ENCODE measurements around the gene PRRT1B. TPM values are rescaled to one million over a fixed set of nuclear protein-coding genes. Genes with fewer than 3 reads are reported as not detected.

The PRRT1B gene
- total and polyA plus RNA-seq, 2 donors (not counting 1 experiment from before 2014, with no cell fraction given) = not detected

DNA sequence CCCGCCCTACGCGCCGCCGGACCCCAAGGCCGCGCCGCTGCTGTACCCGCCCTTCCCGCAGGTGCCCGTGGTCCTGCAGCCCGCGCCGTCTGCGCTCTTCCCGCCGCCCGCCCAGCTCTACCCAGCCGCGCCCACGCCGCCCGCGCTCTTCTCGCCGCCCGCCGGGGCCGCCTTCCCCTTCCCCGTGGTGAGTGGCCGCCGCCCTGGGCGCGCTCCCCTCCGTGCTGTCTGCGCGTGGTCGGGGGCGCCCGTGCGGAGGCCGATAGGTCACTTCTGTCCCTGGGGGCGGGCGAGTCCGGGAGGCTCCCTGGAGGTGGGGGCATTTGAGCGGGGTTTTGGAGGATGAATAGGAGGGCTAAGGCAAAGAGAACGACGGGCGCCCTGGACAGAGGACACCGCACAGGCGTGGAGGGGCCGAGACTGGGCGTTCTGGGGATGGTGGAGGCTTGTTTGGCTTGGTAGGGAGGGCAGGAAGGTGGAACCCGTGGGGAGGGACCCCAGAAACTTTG lies 9.6 kb downstream of the PRRT1B start:
- Histone ChIP-seq H3K27me3 (replicated peaks in 1 of 4; ENCODE audit: control extremely low read depth in 1 of 4, control insufficient read depth in 3 of 4, insufficient read depth in 4 of 4, low read length in 3 of 4) (peaks cover 0 to 21% (median 10%) of the 10 kb centered on the region in 4 experiments), H3K9ac (ENCODE audit: low read length) (no peak overlapping the region), H3K4me1 (ENCODE audit: control insufficient read depth in 2 of 2, insufficient read depth in 2 of 2, low read length in 2 of 2) (no peaks in the 10 kb centered on the region), H4K20me1 (ENCODE audit: control insufficient read depth, insufficient read depth, low read length, poor library complexity, severe bottlenecking) (no peaks in the 10 kb centered on the region), H2AFZ (ENCODE audit: insufficient read depth, low read depth, low read length, poor library complexity, severe bottlenecking) (no peak overlapping the region), H3K4me3 (ENCODE audit: control extremely low read depth in 1 of 5, extremely low read depth in 1 of 5, insufficient read depth in 1 of 5, low read depth in 2 of 5, low read length in 4 of 5) (no peak overlapping the region), H3K9me3 (ENCODE audit: control extremely low read depth in 1 of 3, control insufficient read depth in 2 of 3, insufficient read depth in 1 of 3, low read length in 2 of 3) (peaks cover 0 to 20% (median 2%) of the 10 kb centered on the region in 3 donors), H3K27ac (ENCODE audit: low read length in 2 of 2) (no peak overlapping the region), H3K79me2 (ENCODE audit: control insufficient read depth, insufficient read depth, low read length) (no peaks in the 10 kb centered on the region), H3K36me3 (replicated peaks in 1 of 2; ENCODE audit: control extremely low read depth in 1 of 2, control insufficient read depth in 1 of 2, extremely low read depth in 1 of 2, insufficient read depth in 2 of 2, low read length in 1 of 2) (no peaks in the 10 kb centered on the region), H3K4me2 (replicated peaks; ENCODE audit: low read depth, low read length, poor library complexity, severe bottlenecking) (no peak overlapping the region)
- Mint-ChIP-seq H3K27me3 (peaks cover 44% of the 10 kb centered on the region), H3K4me3 (no peak overlapping the region), H3K4me1 (no peaks in the 10 kb centered on the region), H3K9me3 (ENCODE audit: insufficient read depth) (no peaks in the 10 kb centered on the region), H3K27ac (no peak overlapping the region)
- CTCF ChIA-PET = no interaction called here
- 27% methylated on average over 41 of the region's 54 CpGs for WGBS (ENCODE audit: insufficient coverage)
- TF ChIP-seq, protein P1, sequence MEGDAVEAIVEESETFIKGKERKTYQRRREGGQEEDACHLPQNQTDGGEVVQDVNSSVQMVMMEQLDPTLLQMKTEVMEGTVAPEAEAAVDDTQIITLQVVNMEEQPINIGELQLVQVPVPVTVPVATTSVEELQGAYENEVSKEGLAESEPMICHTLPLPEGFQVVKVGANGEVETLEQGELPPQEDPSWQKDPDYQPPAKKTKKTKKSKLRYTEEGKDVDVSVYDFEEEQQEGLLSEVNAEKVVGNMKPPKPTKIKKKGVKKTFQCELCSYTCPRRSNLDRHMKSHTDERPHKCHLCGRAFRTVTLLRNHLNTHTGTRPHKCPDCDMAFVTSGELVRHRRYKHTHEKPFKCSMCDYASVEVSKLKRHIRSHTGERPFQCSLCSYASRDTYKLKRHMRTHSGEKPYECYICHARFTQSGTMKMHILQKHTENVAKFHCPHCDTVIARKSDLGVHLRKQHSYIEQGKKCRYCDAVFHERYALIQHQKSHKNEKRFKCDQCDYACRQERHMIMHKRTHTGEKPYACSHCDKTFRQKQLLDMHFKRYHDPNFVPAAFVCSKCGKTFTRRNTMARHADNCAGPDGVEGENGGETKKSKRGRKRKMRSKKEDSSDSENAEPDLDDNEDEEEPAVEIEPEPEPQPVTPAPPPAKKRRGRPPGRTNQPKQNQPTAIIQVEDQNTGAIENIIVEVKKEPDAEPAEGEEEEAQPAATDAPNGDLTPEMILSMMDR (IDR thresholded peaks at IDR 0.05) = no peak
- TF ChIP-seq EZH2 (IDR thresholded peaks at IDR 0.05; ENCODE audit: borderline replicate concordance, insufficient read depth, low read depth, low read length, poor library complexity, severe bottlenecking) = no peak
- no peak for ATAC-seq (ENCODE audit: low read depth)
- intact Hi-C loops (cut with micrococcal nuclease) = loop anchor here (1.0 kb wide), 1 partner anchor 9 kb away; no protein-coding TSS in a partner anchor
- POLR2A ChIA-PET = no interaction called here
- DNase-seq = no peak

DNA sequence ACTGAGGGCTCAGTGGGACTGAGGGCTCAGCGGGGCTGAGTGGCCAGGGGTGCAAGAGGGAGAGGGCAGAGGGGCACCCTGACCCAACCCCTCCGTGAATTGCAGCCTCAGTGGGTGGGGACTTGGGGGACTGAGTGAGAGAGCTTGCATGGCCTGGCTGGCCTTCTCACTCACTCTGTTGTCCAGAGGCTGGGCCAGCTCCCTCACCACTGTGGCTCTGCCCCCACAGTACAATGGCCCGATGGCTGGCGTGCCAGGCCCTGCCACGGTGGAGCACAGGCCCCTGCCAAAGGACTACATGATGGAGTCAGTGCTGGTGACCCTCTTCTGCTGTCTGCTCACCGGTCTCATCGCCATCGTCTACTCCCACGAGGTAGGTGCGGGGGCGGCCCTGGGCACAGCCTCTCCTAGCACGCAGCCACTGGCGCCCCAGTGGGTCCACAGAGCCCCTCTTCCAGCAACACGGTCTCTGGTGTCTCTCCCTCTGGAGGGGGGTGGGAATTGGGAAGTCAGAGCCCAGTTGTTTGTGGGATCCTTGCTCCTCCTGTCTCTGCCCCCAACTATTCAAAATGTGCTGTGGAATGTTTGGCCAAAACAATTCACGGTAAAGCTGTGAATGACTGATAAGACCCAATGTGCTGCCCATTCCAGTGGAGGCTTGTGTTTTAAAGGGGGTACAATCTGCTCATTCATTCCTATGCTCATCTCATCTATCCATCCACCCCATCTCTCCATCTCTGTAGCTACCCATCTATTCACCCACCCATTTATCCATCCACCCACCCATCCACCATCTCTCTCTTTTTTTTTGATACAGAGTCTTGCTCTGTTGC lies 10.7 kb downstream of the PRRT1B start:
- H3K9me3 Mint-ChIP-seq (ENCODE audit: insufficient read depth) = no peaks in the 10 kb centered on the region

More for the DNA sequence above, 10.7 kb downstream of the PRRT1B start:
- ChIA-PET CTCF (interaction anchor here (0.9 kb wide), 1 partner anchor 183 kb away, joined by 3 read pairs; no protein-coding TSS in a partner anchor), POLR2A (no interaction called here)
- H3K4me3 ChIP-seq (ENCODE audit: control extremely low read depth in 1 of 5, extremely low read depth in 1 of 5, insufficient read depth in 1 of 5, low read depth in 2 of 5, low read length in 4 of 5) = no peak overlapping the region
- H3K27ac Mint-ChIP-seq = no peak overlapping the region
- no peaks in the 10 kb centered on the region for H4K20me1 ChIP-seq (ENCODE audit: control insufficient read depth, insufficient read depth, low read length, poor library complexity, severe bottlenecking)
- no peaks in the 10 kb centered on the region for H3K4me1 Mint-ChIP-seq
- peaks cover 36% of the 10 kb centered on the region for H3K27me3 Mint-ChIP-seq
- no peak overlapping the region for H3K27ac ChIP-seq (ENCODE audit: low read length in 2 of 2)
- DNase-seq = no peak
- H3K36me3 ChIP-seq (replicated peaks in 1 of 2; ENCODE audit: control extremely low read depth in 1 of 2, control insufficient read depth in 1 of 2, extremely low read depth in 1 of 2, insufficient read depth in 2 of 2, low read length in 1 of 2) = no peaks in the 10 kb centered on the region
- no peak overlapping the region for H3K9ac ChIP-seq (ENCODE audit: low read length)
- ATAC-seq (ENCODE audit: low read depth) = no peak
- H3K27me3 ChIP-seq (replicated peaks in 1 of 4; ENCODE audit: control extremely low read depth in 1 of 4, control insufficient read depth in 3 of 4, insufficient read depth in 4 of 4, low read length in 3 of 4) = peaks cover 0 to 21% (median 10%) of the 10 kb centered on the region in 4 experiments
- H3K4me2 ChIP-seq (replicated peaks; ENCODE audit: low read depth, low read length, poor library complexity, severe bottlenecking) = no peak overlapping the region
- 91% methylated on average over 10 of the region's 15 CpGs for WGBS (ENCODE audit: insufficient coverage)
- intact Hi-C loops (cut with micrococcal nuclease) = no loop called here
- H3K79me2 ChIP-seq (ENCODE audit: control insufficient read depth, insufficient read depth, low read length) = no peaks in the 10 kb centered on the region
- H3K9me3 ChIP-seq (ENCODE audit: control extremely low read depth in 1 of 3, control insufficient read depth in 2 of 3, insufficient read depth in 1 of 3, low read length in 2 of 3) = peaks cover 0 to 23% (median 2%) of the 10 kb centered on the region in 3 donors
- H3K4me3 Mint-ChIP-seq = no peak overlapping the region
- H3K4me1 ChIP-seq (ENCODE audit: control insufficient read depth in 2 of 2, insufficient read depth in 2 of 2, low read length in 2 of 2) = no peaks in the 10 kb centered on the region
- TF ChIP-seq, protein P1 (IDR thresholded peaks at IDR 0.05) = no peak
- TF ChIP-seq EZH2 (IDR thresholded peaks at IDR 0.05; ENCODE audit: borderline replicate concordance, insufficient read depth, low read depth, low read length, poor library complexity, severe bottlenecking) = no peak
- no peak overlapping the region for H2AFZ ChIP-seq (ENCODE audit: insufficient read depth, low read depth, low read length, poor library complexity, severe bottlenecking)
